Measurements from ENCODE around the gene CCDC178. TPM values are rescaled to one million over a fixed set of nuclear protein-coding genes. Genes with fewer than 3 reads are reported as not detected.

Gene CCDC178
- total and polyA plus RNA-seq, 2 experiments from 2014 or later, result 1.3 TPM; not detected in 1

GRCh38 chr18:33010149-33010548 lies 430.4 kb downstream of the CCDC178 start:
- DNase-seq (ENCODE audit: low spot score), result no peak

DNA sequence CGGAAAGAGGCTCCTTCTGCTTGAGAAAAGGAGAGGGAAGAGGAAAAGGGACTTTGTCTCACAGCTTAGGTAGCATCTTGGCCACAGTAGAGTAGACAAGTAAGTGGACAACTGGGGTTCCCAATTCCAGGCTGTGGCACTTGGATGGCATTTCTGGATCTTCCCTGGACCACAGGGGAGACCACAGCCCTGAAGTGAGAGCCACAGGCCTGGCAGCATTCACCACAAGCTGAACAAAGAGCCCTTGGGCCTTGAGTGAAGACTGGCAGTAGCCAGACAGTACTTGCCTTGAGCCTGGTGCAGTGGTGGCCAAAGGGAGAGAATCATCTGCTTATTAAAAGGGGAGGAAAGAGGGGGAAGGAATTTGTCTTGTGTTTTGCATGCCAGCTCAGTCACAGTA lies 441.6 kb downstream of the CCDC178 start:
- no peaks in the 10 kb centered on the region for H3K4me1 ChIP-seq (ENCODE audit: insufficient read depth)
- no peak overlapping the region for H3K4me3 ChIP-seq
- 94% methylated on average over 1 of the region's 1 CpG for WGBS (ENCODE audit: low lambda C conversion rate, missing lambda C conversion rate)
- no peaks in the 10 kb centered on the region for H3K9me2 ChIP-seq (replicated peaks; ENCODE audit: insufficient read depth)
- H2AFZ ChIP-seq, result no peak overlapping the region
- no peaks in the 10 kb centered on the region for H4K20me1 ChIP-seq (ENCODE audit: insufficient read depth, poor library complexity, severe bottlenecking)
- H3K4me2 ChIP-seq, result no peak overlapping the region
- no peak overlapping the region for H3K27ac ChIP-seq
- no peak for DNase-seq (ENCODE audit: low spot score)
- peaks cover 3% of the 10 kb centered on the region for H3K9me3 ChIP-seq (ENCODE audit: low read depth)
- H3K36me3 ChIP-seq (replicated peaks; ENCODE audit: insufficient read depth, low read depth), result no peaks in the 10 kb centered on the region
- TF ChIP-seq EZH2phosphoT487 (IDR thresholded peaks at IDR 0.05; ENCODE audit: low read depth, severe bottlenecking, unreplicated experiment) (no peak), EZH2 (IDR thresholded peaks at IDR 0.05; ENCODE audit: borderline replicate concordance) (no peak)
- TF ChIP-seq, protein P1, sequence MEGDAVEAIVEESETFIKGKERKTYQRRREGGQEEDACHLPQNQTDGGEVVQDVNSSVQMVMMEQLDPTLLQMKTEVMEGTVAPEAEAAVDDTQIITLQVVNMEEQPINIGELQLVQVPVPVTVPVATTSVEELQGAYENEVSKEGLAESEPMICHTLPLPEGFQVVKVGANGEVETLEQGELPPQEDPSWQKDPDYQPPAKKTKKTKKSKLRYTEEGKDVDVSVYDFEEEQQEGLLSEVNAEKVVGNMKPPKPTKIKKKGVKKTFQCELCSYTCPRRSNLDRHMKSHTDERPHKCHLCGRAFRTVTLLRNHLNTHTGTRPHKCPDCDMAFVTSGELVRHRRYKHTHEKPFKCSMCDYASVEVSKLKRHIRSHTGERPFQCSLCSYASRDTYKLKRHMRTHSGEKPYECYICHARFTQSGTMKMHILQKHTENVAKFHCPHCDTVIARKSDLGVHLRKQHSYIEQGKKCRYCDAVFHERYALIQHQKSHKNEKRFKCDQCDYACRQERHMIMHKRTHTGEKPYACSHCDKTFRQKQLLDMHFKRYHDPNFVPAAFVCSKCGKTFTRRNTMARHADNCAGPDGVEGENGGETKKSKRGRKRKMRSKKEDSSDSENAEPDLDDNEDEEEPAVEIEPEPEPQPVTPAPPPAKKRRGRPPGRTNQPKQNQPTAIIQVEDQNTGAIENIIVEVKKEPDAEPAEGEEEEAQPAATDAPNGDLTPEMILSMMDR (IDR thresholded peaks at IDR 0.05; ENCODE audit: poor library complexity), result no peak
- H3K27me3 ChIP-seq, result no peaks in the 10 kb centered on the region
- no peaks in the 10 kb centered on the region for H3K79me2 ChIP-seq

More at GRCh38 chr18:33010149-33010548, 430.4 kb downstream of the CCDC178 start:
- Histone ChIP-seq H3K36me3 (replicated peaks; ENCODE audit: insufficient read depth, low read depth) (no peaks in the 10 kb centered on the region), H3K27ac (no peak overlapping the region), H3K79me2 (no peaks in the 10 kb centered on the region), H4K20me1 (ENCODE audit: insufficient read depth, poor library complexity, severe bottlenecking) (no peaks in the 10 kb centered on the region), H2AFZ (no peak overlapping the region), H3K27me3 (peaks cover 5% of the 10 kb centered on the region), H3K4me1 (ENCODE audit: insufficient read depth) (peaks cover 9% of the 10 kb centered on the region), H3K9me2 (replicated peaks; ENCODE audit: insufficient read depth) (no peaks in the 10 kb centered on the region), H3K9me3 (ENCODE audit: low read depth) (no peaks in the 10 kb centered on the region), H3K4me2 (no peak overlapping the region), H3K4me3 (no peak overlapping the region)
- 27% methylated on average over 2 of the region's 2 CpGs for WGBS (ENCODE audit: low lambda C conversion rate, missing lambda C conversion rate)
- TF ChIP-seq EZH2 (IDR thresholded peaks at IDR 0.05; ENCODE audit: borderline replicate concordance), result no peak

DNA sequence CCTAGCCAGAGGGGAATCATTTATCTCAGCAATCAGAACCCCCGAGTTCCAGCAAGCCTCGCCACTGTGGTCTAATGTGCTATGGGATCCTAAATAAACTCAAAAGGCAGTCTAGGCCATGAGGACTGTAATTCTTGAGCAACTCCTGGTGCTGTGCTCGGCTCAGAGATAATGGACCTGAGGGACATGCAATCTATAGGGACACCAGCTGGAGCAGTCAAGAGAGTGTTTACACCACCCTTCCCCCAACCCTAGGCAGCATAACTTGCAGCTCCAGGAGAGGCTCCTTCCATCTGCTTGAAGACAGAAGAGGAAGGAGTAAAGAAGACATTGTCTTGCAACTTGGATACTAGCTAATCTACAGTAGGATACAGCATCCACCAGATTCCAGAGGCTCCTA lies 442.2 kb downstream of the CCDC178 start:
- Histone ChIP-seq H3K4me2 (no peak overlapping the region), H3K9me2 (replicated peaks; ENCODE audit: insufficient read depth) (no peaks in the 10 kb centered on the region), H3K79me2 (no peaks in the 10 kb centered on the region), H2AFZ (no peak overlapping the region), H3K4me3 (no peak overlapping the region), H3K36me3 (replicated peaks; ENCODE audit: insufficient read depth, low read depth) (no peaks in the 10 kb centered on the region), H3K4me1 (ENCODE audit: insufficient read depth) (no peaks in the 10 kb centered on the region), H3K9me3 (ENCODE audit: low read depth) (peaks cover 3% of the 10 kb centered on the region), H4K20me1 (ENCODE audit: insufficient read depth, poor library complexity, severe bottlenecking) (no peaks in the 10 kb centered on the region), H3K27me3 (no peaks in the 10 kb centered on the region), H3K27ac (no peak overlapping the region)
- DNase-seq (ENCODE audit: low spot score), result no peak
- TF ChIP-seq EZH2 (IDR thresholded peaks at IDR 0.05; ENCODE audit: borderline replicate concordance), result no peak
- TF ChIP-seq, protein P1 (IDR thresholded peaks at IDR 0.05; ENCODE audit: poor library complexity), result no peak
- no peak for TF ChIP-seq EZH2phosphoT487 (IDR thresholded peaks at IDR 0.05; ENCODE audit: low read depth, severe bottlenecking, unreplicated experiment)
- WGBS (ENCODE audit: low lambda C conversion rate, missing lambda C conversion rate), result 78% methylated on average over 3 of the region's 3 CpGs

DNA sequence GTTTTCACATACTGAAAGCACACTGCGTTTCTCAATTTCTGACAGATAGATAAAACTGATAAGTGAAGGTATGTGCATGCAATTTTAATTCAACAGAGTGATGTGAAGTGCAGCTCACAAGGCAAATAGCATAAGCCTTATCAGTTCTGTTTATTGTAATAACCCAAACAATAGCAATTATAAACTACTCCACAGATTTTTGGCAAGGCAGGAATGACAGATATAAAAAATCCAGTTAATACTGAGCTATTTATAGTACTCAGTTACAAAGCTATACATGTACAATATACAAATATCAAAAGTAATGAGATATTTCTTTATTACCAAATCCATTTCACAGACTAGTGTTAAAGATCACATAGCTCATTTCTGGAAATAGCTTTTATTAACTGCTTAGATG lies 456.8 kb downstream of the CCDC178 start:
- no peak overlapping the region for H3K4me2 ChIP-seq
- 72% methylated on average over 1 of the region's 1 CpG for WGBS (ENCODE audit: low lambda C conversion rate, missing lambda C conversion rate)
- no peaks in the 10 kb centered on the region for H3K36me3 ChIP-seq (replicated peaks; ENCODE audit: insufficient read depth, low read depth)
- H3K9me2 ChIP-seq (replicated peaks; ENCODE audit: insufficient read depth), result no peaks in the 10 kb centered on the region
- TF ChIP-seq, protein P1 (IDR thresholded peaks at IDR 0.05; ENCODE audit: poor library complexity), result no peak
- TF ChIP-seq EZH2phosphoT487 (IDR thresholded peaks at IDR 0.05; ENCODE audit: low read depth, severe bottlenecking, unreplicated experiment), result no peak
- TF ChIP-seq EZH2 (IDR thresholded peaks at IDR 0.05; ENCODE audit: borderline replicate concordance), result no peak
- no peak for DNase-seq (ENCODE audit: low spot score)
- no peaks in the 10 kb centered on the region for H3K4me1 ChIP-seq (ENCODE audit: insufficient read depth)
- no peak overlapping the region for H3K4me3 ChIP-seq
- H4K20me1 ChIP-seq (ENCODE audit: insufficient read depth, poor library complexity, severe bottlenecking), result no peaks in the 10 kb centered on the region
- no peaks in the 10 kb centered on the region for H3K27me3 ChIP-seq
- no peak overlapping the region for H3K27ac ChIP-seq
- no peak overlapping the region for H2AFZ ChIP-seq
- H3K9me3 ChIP-seq (ENCODE audit: low read depth), result no peaks in the 10 kb centered on the region
- no peaks in the 10 kb centered on the region for H3K79me2 ChIP-seq
